ENCODE measurements around the gene GPR21. TPM values are rescaled to one million over a fixed set of nuclear protein-coding genes. Genes with fewer than 3 reads are reported as not detected.

The GPR21 gene
- total and polyA plus RNA-seq, 2 of the 13 experiments (the other 11 are each of a cell fraction or from before 2014, with no cell fraction given): 0.29 to 0.32 TPM

GRCh38 chr9:123011878-123012528, 21.5 kb upstream of the GPR21 start (continued):
- TF ChIP-seq ZNF597 (CRISPR knock-in tag; IDR thresholded peaks at IDR 0.05): no peak
- no peak for TF ChIP-seq ZNF605 (CRISPR knock-in tag; IDR thresholded peaks at IDR 0.05)
- no peak for TF ChIP-seq NR2F2 (IDR thresholded peaks at IDR 0.05; ENCODE audit: borderline replicate concordance, low read depth)
- TF ChIP-seq MEF2D (CRISPR knock-in tag; IDR thresholded peaks at IDR 0.05): peak; percentile 98
- no peak for TF ChIP-seq KDM1A (CRISPR knock-in tag; IDR thresholded peaks at IDR 0.05)
- no peak for TF ChIP-seq MTF2 (CRISPR knock-in tag; IDR thresholded peaks at IDR 0.05; ENCODE audit: borderline replicate concordance)
- no peak for TF ChIP-seq LBX2 (CRISPR knock-in tag; IDR thresholded peaks at IDR 0.05; ENCODE audit: borderline replicate concordance)
- TF ChIP-seq LRRFIP1 (CRISPR knock-in tag; conservative IDR thresholded peaks at IDR 0.05): no peak
- TF ChIP-seq SMAD9 (CRISPR knock-in tag; IDR thresholded peaks at IDR 0.05): no peak
- TF ChIP-seq PRMT3 (CRISPR knock-in tag; IDR thresholded peaks at IDR 0.05; ENCODE audit: borderline replicate concordance, low read depth): no peak
- TF ChIP-seq CENPBD1 (CRISPR knock-in tag; IDR thresholded peaks at IDR 0.05; ENCODE audit: borderline replicate concordance, low read depth): no peak
- TF ChIP-seq ZNF672 (CRISPR knock-in tag; IDR thresholded peaks at IDR 0.05): no peak
- no peak for TF ChIP-seq ZNF318 (CRISPR knock-in tag; IDR thresholded peaks at IDR 0.05)
- TF ChIP-seq ZGPAT (CRISPR knock-in tag; IDR thresholded peaks at IDR 0.05): peak; percentile 68
- no peak for TF ChIP-seq CHD4 (IDR thresholded peaks at IDR 0.05; ENCODE audit: borderline replicate concordance, low read length)
